GM12865 (cell line): ENCODE results near the gene GCK.

ENCODE experiments used
- DNase-seq: peaks from one replicate; pipeline ENCODE4 v3.0.0; 2010; ENCODE audit warnings: low read depth
- H3K4me3 ChIP-seq: 2 replicates; pipeline ENCODE4 v1.5.1; 2011; ENCODE audit warnings: mild to moderate bottlenecking, low read depth, low read length, control low read depth
- CTCF ChIP-seq: IDR thresholded peaks from 2 replicates; pipeline ENCODE4 v1.5.1; 2011; ENCODE audit warnings: low read length, control low read depth, low read depth, inconsistent platforms; ENCODE audit not compliant: insufficient read depth; ENCODE audit errors: missing control alignments

The GCK gene

GRCh38 chr7:44150966-44151941 is 38.0 kb downstream of the GCK start:
- TF ChIP-seq CTCF, result no peak
- H3K4me3 ChIP-seq, result no peak overlapping the region
- no peak for DNase-seq

GRCh38 chr7:44150466-44150832 is 38.8 kb downstream of the GCK start:
- peak; percentile 49 for DNase-seq
- TF ChIP-seq CTCF, result no peak

GRCh38 chr7:44149571-44150465 is 39.4 kb downstream of the GCK start:
- H3K4me3 ChIP-seq, result no peak overlapping the region
- no peak for DNase-seq
- no peak for TF ChIP-seq CTCF

More at GRCh38 chr7:44150466-44150832, 38.8 kb downstream of the GCK start:
- H3K4me3 ChIP-seq, result no peak overlapping the region

GRCh38 chr7:44148961-44149536 is 40.2 kb downstream of the GCK start:
- TF ChIP-seq CTCF, result no peak
- no peak overlapping the region for H3K4me3 ChIP-seq
- DNase-seq, result no peak

GRCh38 chr7:44148166-44148565 is 41.1 kb downstream of the GCK start:
- no peak for DNase-seq

More at GRCh38 chr7:44148166-44148565, 41.1 kb downstream of the GCK start:
- H3K4me3 ChIP-seq, result no peak overlapping the region
- no peak for TF ChIP-seq CTCF
